Right cardiac atrium (tissue), 5 donors: ENCODE data around the gene SIPA1L3. TPM values are rescaled to one million over a fixed set of nuclear protein-coding genes. Genes with fewer than 3 reads are reported as not detected.
A peak's percentile ranks its signal among the peaks of the same experiment; 100 is the strongest.

ENCODE experiments used
- ATAC-seq, 2 donors: fragments of 200-7000 bp; cut with Tn5 transposase; one replicate each; pipeline versions ENCODE4 v1.8.0 to v1.9.1; 2020; ENCODE audit warnings: moderate library complexity in 2 of 2, mild to moderate bottlenecking in 1 of 2
- DNase-seq, 3 donors: peaks; one replicate each; pipeline ENCODE4 v3.0.0-alpha.2; 2020
- H3K27ac ChIP-seq: one replicate; pipeline ENCODE4 v1.5.1; 2013; ENCODE audit warnings: mild to moderate bottlenecking, low read length, control low read depth, moderate library complexity
- H3K27me3 ChIP-seq: one replicate; pipeline ENCODE4 v1.6.1; 2013; ENCODE audit not compliant: control insufficient read depth, insufficient read depth
- H3K4me1 ChIP-seq: one replicate; pipeline ENCODE4 v1.6.1; 2013; ENCODE audit warnings: low read length; ENCODE audit not compliant: control insufficient read depth, insufficient read depth
- H3K4me3 ChIP-seq: one replicate; pipeline ENCODE4 v1.5.1; 2013; ENCODE audit warnings: low read length, control low read depth
- H3K9me3 ChIP-seq: one replicate; pipeline ENCODE4 v1.6.1; 2013; ENCODE audit warnings: low read length; ENCODE audit not compliant: control insufficient read depth
- WGBS: extraction: QIAGEN DNeasy Blood & Tissue Kit; methylation state at CpG from one replicate; pipeline ENCODE4 v1.1.7; 2013; 5-methylcytosine and 5-hydroxymethylcytosine counted together
- intact Hi-C, 4 donors: fragments of 100-400 bp; cut with DNase I; formaldehyde crosslinking; loops; one replicate each; pipeline versions ENCODE4 v1.11.0 to v1.14.0; 2022 to 2023
- polyA plus RNA-seq: library from polyadenylated mRNA; stranded (reverse); fragments of 200-250 nt; gene quantifications from one replicate; pipeline ENCODE4 v1.2.3, GENCODE V29; 2013
- total RNA-seq, 4 donors: library from RNA; stranded (reverse); fragmentation: NEBNext Ultra II Directional; extraction: Animal tissue kit (Norgen Biotek cat#: 25700); gene quantifications; one replicate each; pipeline ENCODE4 v1.2.1, GENCODE V29; 2021
- donor health status: healthy with polysubstance abuse.
- donor health status: DM: no; HTN: yes; CAD: no.
- donor health status: DM: no; HTN: no; CAD: no.
- donor health status: DM: no; HTN: yes; CAD: no; lungs with severe emphysema.
- donor health status: DM: yes; HTN: yes; CAD: no.

SIPA1L3 gene
- total and polyA plus RNA-seq, 5 donors = 7.5 to 19.8 (median 10.2) TPM

DNA sequence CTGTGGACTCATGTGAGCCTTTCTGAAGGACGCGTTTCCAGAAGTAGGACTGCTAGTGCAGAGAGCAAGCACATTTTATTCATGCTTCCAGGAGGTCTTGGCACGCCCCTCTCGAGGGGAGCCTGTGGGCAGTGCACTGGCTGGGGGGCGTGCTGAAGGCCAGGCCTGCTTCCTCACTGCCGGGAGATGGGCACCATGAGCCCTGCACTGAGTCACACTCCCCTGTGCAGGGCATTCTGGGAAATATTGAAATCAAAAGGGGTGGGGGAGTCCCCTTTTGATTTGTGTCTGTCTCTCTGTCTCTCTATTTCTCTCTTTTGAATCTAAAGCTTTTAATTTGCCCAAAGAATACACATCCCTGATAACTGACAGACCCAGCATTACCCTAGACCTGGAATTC is 283.1 kb downstream of the SIPA1L3 start:
- Histone ChIP-seq H3K9me3 (no peaks in the 10 kb centered on the region), H3K4me3 (no peak overlapping the region), H3K27ac (no peak overlapping the region), H3K4me1 (no peaks in the 10 kb centered on the region), H3K27me3 (no peaks in the 10 kb centered on the region)
- ATAC-seq (no peak), DNase-seq (no peak)
- 65% methylated on average over 6 of the region's 6 CpGs for WGBS
- intact Hi-C loops = no loop called here

DNA sequence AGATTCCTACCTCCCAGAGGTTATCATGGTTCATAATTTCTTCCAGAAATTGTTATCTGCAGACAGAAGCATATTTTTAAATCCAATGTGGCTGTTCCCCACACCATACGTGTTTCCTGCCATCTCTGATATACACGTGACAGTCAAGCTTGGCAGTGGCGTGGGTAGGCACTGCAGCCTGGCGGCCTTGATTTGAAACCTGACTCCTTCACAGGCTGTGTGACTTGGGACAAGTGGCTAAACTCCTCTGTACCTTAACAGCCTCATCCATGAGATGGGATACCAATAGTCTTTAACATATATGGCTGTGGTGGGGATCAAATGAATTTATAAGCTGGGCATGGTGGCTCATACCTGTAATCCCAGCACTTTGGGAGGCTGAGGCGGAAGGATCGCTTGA is 283.8 kb downstream of the SIPA1L3 start:
- H3K27me3 ChIP-seq = no peaks in the 10 kb centered on the region
- no peak overlapping the region for H3K27ac ChIP-seq
- no peak overlapping the region for H3K4me3 ChIP-seq
- H3K9me3 ChIP-seq = no peaks in the 10 kb centered on the region
- H3K4me1 ChIP-seq = no peaks in the 10 kb centered on the region
- WGBS = 85% methylated on average over 6 of the region's 6 CpGs
- no peak for DNase-seq
- intact Hi-C loops = no loop called here
- no peak for ATAC-seq

DNA sequence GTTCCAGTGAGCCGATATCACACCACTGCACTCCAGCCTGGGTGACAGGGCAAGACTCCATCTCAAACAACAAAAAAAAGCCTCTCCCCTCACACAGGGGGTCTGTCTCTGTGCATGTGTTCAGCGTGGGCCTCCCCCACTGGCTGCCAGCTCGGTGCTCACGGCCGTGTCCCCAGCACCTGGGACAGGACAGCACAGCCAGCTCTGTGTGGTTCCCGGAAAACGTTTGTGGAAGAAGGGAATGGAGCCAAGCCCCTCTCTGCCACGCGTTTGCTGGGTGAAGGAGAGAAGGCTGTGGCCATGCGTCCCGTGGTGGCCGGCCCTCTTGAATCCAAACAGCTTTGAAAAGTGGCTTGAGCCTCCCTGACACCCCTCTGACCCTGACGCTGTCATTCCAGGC is 284.7 kb downstream of the SIPA1L3 start:
- intact Hi-C loops = no loop called here
- DNase-seq (no peak), ATAC-seq (no peak)
- Histone ChIP-seq H3K4me3 (no peak overlapping the region), H3K4me1 (no peaks in the 10 kb centered on the region), H3K9me3 (no peaks in the 10 kb centered on the region), H3K27me3 (no peaks in the 10 kb centered on the region), H3K27ac (no peak overlapping the region)
- 91% methylated on average over 13 of the region's 13 CpGs for WGBS

DNA sequence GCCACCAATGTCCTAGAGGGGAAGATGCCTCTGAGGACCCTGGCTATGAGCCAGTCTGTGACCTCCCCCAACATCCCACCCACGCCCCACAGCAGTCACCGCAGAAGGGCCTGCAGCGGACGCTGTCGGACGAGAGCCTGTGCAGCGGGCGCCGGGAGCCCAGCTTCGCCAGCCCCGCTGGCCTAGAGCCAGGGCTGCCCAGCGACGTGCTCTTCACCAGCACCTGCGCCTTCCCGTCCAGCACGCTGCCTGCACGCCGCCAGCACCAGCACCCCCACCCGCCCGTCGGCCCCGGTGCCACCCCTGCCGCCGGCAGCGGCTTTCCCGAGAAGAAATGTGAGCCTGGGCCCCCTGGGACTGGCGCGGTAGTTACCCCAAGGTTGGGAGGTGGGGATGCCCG is 286.4 kb downstream of the SIPA1L3 start:
- Histone ChIP-seq H3K4me1 (no peaks in the 10 kb centered on the region), H3K4me3 (no peak overlapping the region), H3K27me3 (no peaks in the 10 kb centered on the region), H3K9me3 (no peaks in the 10 kb centered on the region), H3K27ac (no peak overlapping the region)
- no peak for DNase-seq
- intact Hi-C loops = no loop called here
- WGBS = 91% methylated on average over 29 of the region's 29 CpGs
- ATAC-seq = no peak

DNA sequence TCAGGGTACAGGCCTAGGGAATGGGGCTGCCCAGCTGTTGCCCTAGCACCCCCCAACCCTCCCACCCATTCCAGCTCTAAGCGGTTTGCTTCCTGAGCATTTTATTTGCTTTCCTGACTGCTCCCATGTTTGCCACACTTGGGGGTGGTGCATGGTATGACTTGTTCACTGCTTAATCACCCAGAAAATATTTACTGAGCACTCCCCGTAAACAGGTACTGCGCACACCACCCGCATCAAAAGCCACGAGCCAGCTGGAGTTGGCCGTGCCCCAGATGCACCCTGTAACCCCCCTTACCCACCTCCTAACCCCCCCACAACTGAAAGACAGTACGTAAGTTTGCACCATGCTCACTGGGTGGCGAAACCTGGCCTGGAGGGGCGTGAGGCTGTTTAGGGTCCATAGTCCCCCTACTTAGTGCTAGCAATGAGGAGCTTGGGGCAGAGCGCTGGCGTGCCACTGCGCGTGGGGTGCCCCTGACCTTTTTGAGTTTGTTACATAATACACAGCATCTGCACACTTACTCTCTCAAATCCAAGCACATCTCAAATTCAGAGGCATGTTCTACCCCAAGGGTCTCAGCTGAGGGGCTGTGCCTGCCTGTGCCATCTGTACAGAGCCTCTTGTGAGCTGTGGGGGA is 287.2 kb downstream of the SIPA1L3 start:
- no peak overlapping the region for H3K4me3 ChIP-seq
- H3K9me3 ChIP-seq = no peaks in the 10 kb centered on the region
- 90% methylated on average over 13 of the region's 13 CpGs for WGBS
- no peaks in the 10 kb centered on the region for H3K27me3 ChIP-seq
- no peaks in the 10 kb centered on the region for H3K4me1 ChIP-seq
- ATAC-seq (no peak), DNase-seq (no peak)
- H3K27ac ChIP-seq = no peak overlapping the region
- intact Hi-C loops = no loop called here

DNA sequence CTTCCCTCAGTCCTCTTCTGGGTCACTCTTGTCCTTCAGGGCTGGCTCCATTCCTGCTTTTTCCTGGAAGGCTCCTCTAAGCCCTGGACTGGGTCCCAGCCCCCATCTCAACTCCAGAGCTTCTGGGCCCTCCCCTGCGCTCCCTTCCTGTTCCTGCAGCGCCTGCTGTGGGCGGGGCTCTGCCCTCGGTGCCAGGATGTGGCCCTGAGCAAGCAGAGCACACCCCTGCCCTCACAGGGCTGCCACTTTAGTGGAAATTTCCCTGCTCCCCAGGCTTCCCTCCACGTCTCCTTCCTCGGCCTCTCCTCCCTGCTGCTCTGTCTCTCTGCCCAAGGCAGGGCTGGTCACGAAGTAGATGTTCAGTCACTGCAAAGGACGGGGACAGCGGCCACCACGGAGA is 288.2 kb downstream of the SIPA1L3 start:
- no peak for DNase-seq
- intact Hi-C loops = no loop called here

DNA sequence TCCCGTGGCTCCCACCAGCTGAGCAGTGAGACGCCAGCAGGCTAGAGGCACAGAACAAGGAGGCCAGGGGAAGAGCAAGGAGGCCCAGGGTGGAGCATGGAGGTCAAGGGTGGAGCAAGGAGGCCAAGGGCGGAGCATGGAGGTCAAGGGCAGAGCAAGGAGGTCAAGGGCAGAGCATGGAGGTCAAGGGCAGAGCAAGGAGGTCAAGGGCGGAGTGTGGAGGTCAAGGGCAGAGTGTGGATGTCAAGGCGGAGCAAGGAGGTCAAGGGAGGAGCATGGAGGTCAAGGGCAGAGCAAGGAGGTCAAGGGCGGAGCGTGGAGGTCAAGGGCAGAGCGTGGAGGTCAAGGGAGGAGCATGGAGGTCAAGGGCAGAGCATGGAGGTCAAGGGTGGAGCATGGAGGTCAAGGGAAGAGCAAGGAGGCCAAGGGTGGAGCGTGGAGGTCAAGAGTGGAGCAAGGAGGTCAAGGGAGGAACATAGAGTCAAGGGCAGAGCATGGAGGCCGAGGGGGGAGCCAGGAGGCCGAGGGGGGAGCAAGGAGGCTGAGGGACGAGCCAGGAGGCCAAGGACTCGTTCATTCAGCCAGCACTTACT is 289.3 kb downstream of the SIPA1L3 start:
- DNase-seq (no peak), ATAC-seq (no peak)
- 95% methylated on average over 13 of the region's 13 CpGs for WGBS
- Histone ChIP-seq H3K4me3 (no peak overlapping the region), H3K4me1 (no peaks in the 10 kb centered on the region), H3K27ac (no peak overlapping the region), H3K27me3 (no peaks in the 10 kb centered on the region), H3K9me3 (no peaks in the 10 kb centered on the region)
- intact Hi-C loops = no loop called here

More for the DNA sequence above, 288.2 kb downstream of the SIPA1L3 start:
- WGBS = 77% methylated on average over 10 of the region's 10 CpGs
- no peaks in the 10 kb centered on the region for H3K4me1 ChIP-seq
- H3K9me3 ChIP-seq = no peaks in the 10 kb centered on the region
- H3K27me3 ChIP-seq = no peaks in the 10 kb centered on the region
- H3K4me3 ChIP-seq = no peak overlapping the region
- no peak overlapping the region for H3K27ac ChIP-seq
- ATAC-seq = no peak

DNA sequence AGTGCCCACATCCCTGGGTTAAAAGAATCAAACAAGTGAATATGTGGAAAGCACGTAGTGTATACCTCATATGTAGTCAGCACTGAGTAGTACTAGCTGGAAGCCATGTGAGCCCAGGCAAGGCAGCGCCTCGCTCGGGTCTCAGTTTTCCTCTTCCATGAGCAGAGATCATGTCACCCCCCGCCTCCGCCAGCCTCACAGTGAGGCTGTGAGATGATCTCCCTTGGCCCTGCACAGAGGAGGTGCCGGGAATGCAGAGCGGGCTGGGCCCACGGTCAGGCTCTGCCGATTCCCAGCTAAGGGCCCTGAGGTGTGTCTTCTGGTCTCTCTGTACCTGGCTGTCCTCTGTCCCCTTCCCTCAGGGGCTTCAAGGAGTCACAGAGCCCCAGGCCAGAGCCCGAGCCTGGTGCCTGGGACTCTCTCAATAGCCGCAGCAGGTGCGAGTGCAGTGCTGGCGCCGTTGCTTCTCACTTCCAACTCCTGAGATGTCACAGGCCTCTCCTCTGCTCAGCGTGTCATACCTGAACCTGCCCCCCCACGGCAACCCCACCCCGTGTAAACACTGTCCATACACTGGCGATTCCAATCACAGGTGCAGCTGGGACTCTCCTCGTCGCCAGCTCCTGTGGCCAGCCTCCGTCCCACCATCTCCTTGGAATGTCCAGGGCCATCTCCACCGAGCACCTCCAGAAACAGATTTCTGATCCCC is 290.1 kb downstream of the SIPA1L3 start:
- 94% methylated on average over 23 of the region's 23 CpGs for WGBS
- no peak for ATAC-seq
- intact Hi-C loops = no loop called here

DNA sequence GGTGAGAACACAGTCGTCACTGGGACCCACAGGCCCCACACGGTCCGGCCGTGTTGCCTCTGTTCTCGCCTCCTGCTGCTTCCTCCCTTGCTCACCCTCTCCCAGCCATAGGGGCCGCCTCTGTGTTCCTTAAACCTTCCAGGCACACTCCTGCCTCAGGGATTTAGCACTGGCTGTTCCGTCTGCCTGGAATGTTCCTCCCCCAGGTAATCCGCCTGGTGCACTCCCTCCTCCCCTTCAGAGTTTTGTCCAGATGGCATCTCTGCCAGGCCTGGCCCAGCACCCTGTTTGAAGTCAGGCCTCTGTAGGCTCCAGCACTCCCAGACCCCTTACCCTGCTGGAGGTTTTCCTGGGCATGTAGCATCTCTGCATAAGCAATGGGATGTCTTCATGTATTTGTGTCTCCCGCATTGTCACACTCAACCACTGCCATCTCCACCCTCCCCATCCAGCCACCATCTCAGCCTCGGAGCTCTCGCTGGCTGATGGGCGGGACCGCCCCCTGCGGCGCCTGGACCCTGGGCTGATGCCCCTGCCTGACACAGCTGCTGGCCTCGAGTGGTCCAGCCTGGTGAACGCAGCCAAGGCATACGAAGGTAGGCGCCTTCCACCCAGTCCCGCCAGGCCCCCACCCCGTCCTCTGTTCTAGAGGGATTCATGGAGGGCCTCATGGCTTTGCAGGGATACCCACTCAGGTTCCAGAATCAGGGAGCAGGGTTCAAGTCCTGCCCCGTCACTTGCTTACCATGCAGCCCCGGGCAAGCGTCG is 291.1 kb downstream of the SIPA1L3 start:
- intact Hi-C loops = no loop called here
- DNase-seq (no peak), ATAC-seq (no peak)
- no peak overlapping the region for H3K4me3 ChIP-seq
- no peaks in the 10 kb centered on the region for H3K27me3 ChIP-seq
- H3K9me3 ChIP-seq = no peaks in the 10 kb centered on the region
- no peaks in the 10 kb centered on the region for H3K4me1 ChIP-seq
- H3K27ac ChIP-seq = no peak overlapping the region
- 93% methylated on average over 25 of the region's 25 CpGs for WGBS

More for the DNA sequence above, 290.1 kb downstream of the SIPA1L3 start:
- H3K4me3 ChIP-seq = no peak overlapping the region
- no peak overlapping the region for H3K27ac ChIP-seq
- DNase-seq = no peak
- no peaks in the 10 kb centered on the region for H3K9me3 ChIP-seq
- no peaks in the 10 kb centered on the region for H3K27me3 ChIP-seq
- H3K4me1 ChIP-seq = no peaks in the 10 kb centered on the region

DNA sequence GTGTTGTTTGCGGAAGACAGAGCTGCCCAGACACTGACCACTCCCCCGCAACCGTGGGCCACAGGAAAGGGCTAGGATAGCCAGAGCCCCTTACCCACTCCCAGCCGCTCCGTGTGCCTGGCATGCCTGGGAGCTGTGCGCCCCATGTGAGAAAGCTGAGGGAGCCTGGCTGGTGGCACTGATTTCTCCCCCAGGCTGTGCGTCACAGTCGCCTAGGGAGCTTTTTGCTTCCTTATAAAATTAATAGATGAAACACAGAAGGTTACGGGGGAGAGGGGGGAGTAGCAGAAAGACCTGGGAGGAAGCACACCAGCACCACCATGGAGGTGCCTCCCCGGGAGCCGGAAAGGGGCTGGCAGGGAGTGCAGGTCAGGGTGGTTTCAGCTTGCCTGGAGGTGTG is 292.3 kb downstream of the SIPA1L3 start:
- ATAC-seq = no peak
- intact Hi-C loops = no loop called here
- DNase-seq = no peak
- Histone ChIP-seq H3K4me3 (no peak overlapping the region), H3K27me3 (no peaks in the 10 kb centered on the region), H3K9me3 (no peaks in the 10 kb centered on the region), H3K27ac (no peak overlapping the region), H3K4me1 (no peaks in the 10 kb centered on the region)
- WGBS = 91% methylated on average over 11 of the region's 11 CpGs

DNA sequence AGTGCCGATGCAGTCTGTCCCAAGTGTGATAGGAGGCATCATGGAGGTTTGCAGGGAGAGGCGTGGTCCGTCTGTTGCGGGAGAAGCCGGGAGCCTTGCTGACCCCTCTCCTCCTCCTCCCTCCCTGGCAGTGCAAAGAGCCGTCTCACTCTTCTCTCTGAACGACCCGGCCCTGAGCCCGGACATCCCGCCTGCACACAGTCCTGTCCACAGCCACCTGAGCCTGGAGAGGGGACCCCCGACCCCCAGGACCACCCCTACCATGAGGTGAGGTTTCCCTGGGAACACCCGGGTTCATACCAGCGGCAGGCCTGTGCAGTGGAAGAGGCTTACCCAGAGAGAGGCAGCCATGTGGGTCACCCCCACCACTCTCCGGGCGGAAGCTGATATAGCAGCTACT is 294.7 kb downstream of the SIPA1L3 start:
- Histone ChIP-seq H3K4me1 (no peaks in the 10 kb centered on the region), H3K9me3 (no peaks in the 10 kb centered on the region), H3K4me3 (no peak overlapping the region), H3K27ac (no peak overlapping the region), H3K27me3 (no peaks in the 10 kb centered on the region)
- peak in 1 of 3 donors; percentile 7 for DNase-seq
- ATAC-seq = no peak
- intact Hi-C loops = no loop called here
- WGBS = 87% methylated on average over 15 of the region's 15 CpGs
